Keratinocyte (primary cell): ENCODE data around the gene SH3RF1.

Source experiments
- CTCF ChIP-seq, 3 experiments: IDR thresholded peaks in 1 of 3; conservative IDR thresholded peaks in 1 of 3; optimal IDR thresholded peaks in 1 of 3; 2 replicates in 2 of 3; 3 replicates in 1 of 3; pipeline versions ENCODE3 to v1.5.1; 2011; ENCODE audit warnings: low read length in 3 of 3, mild to moderate bottlenecking in 3 of 3, moderate library complexity in 2 of 3, control low read depth in 1 of 3, inconsistent platforms in 1 of 3; ENCODE audit not compliant: insufficient read depth in 2 of 3; ENCODE audit errors: extremely low read depth in 1 of 3
- EZH2 ChIP-seq: IDR thresholded peaks from one replicate; pipeline ENCODE4 v1.6.1; 2012; ENCODE audit warnings: inconsistent platforms, mild to moderate bottlenecking, low read length, moderate library complexity

- TF ChIP-seq EZH2 (no peak), CTCF (optimal IDR thresholded peaks at IDR 0.05 in 1 of 3, IDR thresholded peaks at IDR 0.05 in 1 of 3, conservative IDR thresholded peaks at IDR 0.05 in 1 of 3; ENCODE audit: extremely low read depth in 1 of 3, insufficient read depth in 2 of 3, low read length in 3 of 3) (no peak)
Measured at GRCh38 chr4:169158861-169159260, 111.9 kb downstream of the SH3RF1 start.
